Upper lobe of left lung (tissue), 6 donors: ENCODE measurements around the gene BSPH1. TPM values are rescaled to one million over a fixed set of nuclear protein-coding genes. Genes with fewer than 3 reads are reported as not detected.
A peak's percentile ranks its signal among the peaks of the same experiment; 100 is the strongest.

Source experiments
- ATAC-seq, 2 donors: fragments of 200-7000 bp; cut with Tn5 transposase; one replicate each; pipeline ENCODE4 v1.9.1; 2022; ENCODE audit warnings: mild to moderate bottlenecking in 2 of 2, moderate library complexity in 2 of 2; ENCODE audit not compliant: low FRiP score in 2 of 2
- DNase-seq, 2 donors: peaks; one replicate each; pipeline ENCODE4 v3.0.0-alpha.2; 2019 to 2020
- H3K27ac ChIP-seq, 4 donors: fragments of 200-600 bp; sonication (generic); one replicate each; pipeline ENCODE4 v1.5.1; 2016 to 2019
- H3K27me3 ChIP-seq, 4 donors: fragments of 200-600 bp; sonication (generic); one replicate each; pipeline ENCODE4 v1.5.1; 2017 to 2019
- H3K36me3 ChIP-seq, 4 donors: fragments of 200-600 bp; sonication (generic); one replicate each; pipeline ENCODE4 v1.5.1; 2016 to 2019
- H3K4me1 ChIP-seq, 4 donors: fragments of 200-600 bp; sonication (generic); one replicate each; pipeline ENCODE4 v1.5.1; 2018 to 2019
- H3K4me3 ChIP-seq, 4 donors: fragments of 200-600 bp; sonication (generic); one replicate each; pipeline ENCODE4 v1.5.1; 2017 to 2019; ENCODE audit warnings: mild to moderate bottlenecking in 2 of 4, moderate library complexity in 1 of 4
- H3K9me3 ChIP-seq, 4 donors: fragments of 200-600 bp; sonication (generic); one replicate each; pipeline ENCODE4 v1.5.1; 2018 to 2019
- CTCF ChIP-seq, 6 experiments: fragments of 450-650 bp in 4 of 6; fragments of 200-600 bp in 2 of 6; sonication (generic) in 2 of 6; IDR thresholded peaks; one replicate each; pipeline ENCODE4 v1.5.1; 2016 to 2019; ENCODE audit warnings: antibody characterized with exemption in 6 of 6
- EP300 ChIP-seq, 4 donors: sonication (generic); formaldehyde crosslinking; IDR thresholded peaks; one replicate each; pipeline ENCODE4 v1.5.1; 2017; ENCODE audit warnings: antibody characterized with exemption in 4 of 4, control low read depth in 2 of 4
- POLR2A ChIP-seq, 4 donors: fragments of 450-650 bp; IDR thresholded peaks; one replicate each; pipeline ENCODE4 v1.5.1; 2016 to 2017; ENCODE audit warnings: antibody characterized with exemption in 4 of 4, mild to moderate bottlenecking in 2 of 4
- POLR2AphosphoS5 ChIP-seq, 2 donors: sonication (generic); formaldehyde crosslinking; IDR thresholded peaks; one replicate each; pipeline ENCODE4 v1.5.1; 2017; ENCODE audit warnings: antibody characterized with exemption in 2 of 2
- WGBS, 2 donors: methylation state at CpG; one replicate each; pipeline ENCODE4 v1.1.5; 2017 to 2018; 5-methylcytosine and 5-hydroxymethylcytosine counted together
- total RNA-seq, 6 donors: library from RNA; depleted of rRNA in 4 of 6; stranded (reverse); fragments of >200 nt in 4 of 6; gene quantifications; one replicate each; pipeline versions ENCODE4 v1.1.0 to v1.2.1, GENCODE V29; 2016 to 2021
- donor health status: DM: no; HTN: no; CAD: no; lungs with moderate emphysema.
- donor health status: DM: no; HTN: yes; CAD: no; lungs with severe emphysema.

BSPH1 gene
- not detected for total RNA-seq

DNA sequence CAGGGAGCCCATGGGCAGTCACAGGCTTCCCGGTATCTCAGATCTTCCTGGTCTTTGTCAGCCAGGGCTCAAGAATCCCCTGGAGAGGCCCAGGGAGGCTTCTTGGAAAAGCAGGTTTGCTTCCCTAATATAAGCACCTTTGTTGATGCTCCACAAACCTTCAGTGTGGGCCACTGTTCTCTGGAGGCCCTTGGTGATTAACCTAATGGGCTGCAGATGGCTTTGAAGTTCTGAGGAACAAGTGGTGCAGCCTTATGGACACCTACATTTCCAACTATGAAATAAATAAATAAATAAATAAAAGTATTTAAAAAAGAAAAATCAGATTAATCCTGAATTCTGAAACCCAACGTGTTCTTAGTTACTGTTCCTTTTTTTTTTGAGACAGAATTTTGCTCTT lies at the start of gene BSPH1:
Gene BSPH1, minus strand, starts transcription at position 101 of the 400 bp plus-strand sequence. Its CDS starts 89 bp downstream, at position 12.
- WGBS, 2 donors: 67 to 75% methylated on average over 2 of the region's 2 CpGs
- no peaks in the 10 kb centered on the region for H3K27me3 ChIP-seq

GRCh38 chr19:48036765-48037164 lies 44.8 kb upstream of the BSPH1 start:
- Histone ChIP-seq H3K27me3 (no peaks in the 10 kb centered on the region), H3K9me3 (peaks cover 0 to 15% (median 4%) of the 10 kb centered on the region in 4 donors), H3K4me1 (no peaks in the 10 kb centered on the region), H3K4me3 (no peak overlapping the region), H3K36me3 (no peaks in the 10 kb centered on the region), H3K27ac (no peak overlapping the region)
- ATAC-seq (no peak), DNase-seq (no peak)
- 79 to 95% methylated on average over 2 of the region's 2 CpGs for WGBS, 2 donors
- TF ChIP-seq CTCF (IDR thresholded peaks at IDR 0.05): no peak
- no peak for TF ChIP-seq POLR2A (IDR thresholded peaks at IDR 0.05)
- TF ChIP-seq EP300 (IDR thresholded peaks at IDR 0.05): no peak
- no peak for TF ChIP-seq POLR2AphosphoS5 (IDR thresholded peaks at IDR 0.05)

More for the DNA sequence above, at the start of gene BSPH1:
- Histone ChIP-seq H3K27ac (no peak within 1 kb of the TSS), H3K9me3 (no peaks in the 10 kb centered on the region), H3K36me3 (no peaks in the 10 kb centered on the region), H3K4me1 (no peaks in the 10 kb centered on the region), H3K4me3 (no peak within 1 kb of the TSS)
- TF ChIP-seq POLR2A (IDR thresholded peaks at IDR 0.05): no peak
- TF ChIP-seq EP300 (IDR thresholded peaks at IDR 0.05): no peak
- TF ChIP-seq CTCF (IDR thresholded peaks at IDR 0.05): no peak
- no peak for TF ChIP-seq POLR2AphosphoS5 (IDR thresholded peaks at IDR 0.05)
- DNase-seq (no peak), ATAC-seq (no peak)

DNA sequence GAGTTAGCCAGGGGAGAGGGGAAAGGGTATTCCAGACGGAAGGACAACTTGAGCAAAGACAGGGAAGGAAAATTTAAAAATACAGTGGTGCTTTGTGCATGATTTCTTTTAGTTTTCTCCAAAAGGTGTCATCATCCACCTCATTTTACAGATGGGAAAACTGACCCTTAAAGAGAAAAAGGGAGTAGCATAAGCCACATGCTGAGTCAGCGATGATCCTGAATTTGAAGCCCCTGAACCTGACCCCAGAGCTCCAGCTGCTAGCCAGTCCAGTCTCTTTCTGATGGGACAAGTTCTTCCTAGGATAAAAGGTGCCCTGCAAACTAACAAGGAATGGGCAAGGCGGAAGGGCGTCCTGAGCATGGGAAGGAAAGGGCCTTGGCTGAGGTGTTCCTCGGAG lies 41.6 kb upstream of the BSPH1 start:
- TF ChIP-seq CTCF (IDR thresholded peaks at IDR 0.05) (no peak), POLR2AphosphoS5 (IDR thresholded peaks at IDR 0.05) (no peak), EP300 (IDR thresholded peaks at IDR 0.05) (no peak), POLR2A (IDR thresholded peaks at IDR 0.05) (no peak)
- no peaks in the 10 kb centered on the region for H3K4me1 ChIP-seq
- H3K9me3 ChIP-seq: peaks cover 0 to 15% (median 4%) of the 10 kb centered on the region in 4 donors
- no peaks in the 10 kb centered on the region for H3K27me3 ChIP-seq
- 64 to 87% methylated on average over 5 of the region's 5 CpGs for WGBS, 2 donors
- no peak overlapping the region for H3K4me3 ChIP-seq
- DNase-seq (no peak), ATAC-seq (no peak)
- no peak overlapping the region for H3K27ac ChIP-seq
- no peaks in the 10 kb centered on the region for H3K36me3 ChIP-seq

DNA sequence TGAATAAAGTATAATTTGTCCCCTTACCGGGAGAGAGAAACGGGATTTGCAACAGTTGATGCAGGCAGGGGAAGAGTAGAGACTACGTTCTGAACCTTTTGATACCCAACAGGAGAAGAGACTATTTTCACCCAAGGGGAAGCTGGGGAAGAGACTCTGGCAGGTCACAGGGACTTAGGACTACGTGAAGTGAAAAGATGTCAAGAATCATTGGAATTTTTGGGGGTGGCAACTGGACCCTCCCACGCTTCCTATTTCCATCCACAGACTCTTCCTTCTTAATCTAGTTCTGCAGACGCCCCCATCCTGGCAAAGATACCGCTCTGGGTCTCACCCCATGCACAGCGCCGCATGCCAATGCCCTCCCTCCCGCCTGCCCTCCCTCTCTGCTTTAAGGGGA lies 38.1 kb upstream of the BSPH1 start:
- 66 to 77% methylated on average over 10 of the region's 10 CpGs for WGBS, 2 donors
- no peaks in the 10 kb centered on the region for H3K36me3 ChIP-seq

More for the DNA sequence above, 38.1 kb upstream of the BSPH1 start:
- DNase-seq: no peak
- no peak for TF ChIP-seq EP300 (IDR thresholded peaks at IDR 0.05)
- TF ChIP-seq POLR2AphosphoS5 (IDR thresholded peaks at IDR 0.05): no peak
- TF ChIP-seq CTCF (IDR thresholded peaks at IDR 0.05): no peak
- TF ChIP-seq POLR2A (IDR thresholded peaks at IDR 0.05): no peak
- no peak overlapping the region for H3K27ac ChIP-seq
- H3K4me3 ChIP-seq: no peak overlapping the region
- H3K4me1 ChIP-seq: no peaks in the 10 kb centered on the region
- H3K9me3 ChIP-seq: no peaks in the 10 kb centered on the region
- no peaks in the 10 kb centered on the region for H3K27me3 ChIP-seq
- peak in 1 of 2 donors; percentile 15 for ATAC-seq
